Smooth muscle cell (in vitro differentiated cells): ENCODE results near the gene SETBP1. TPM values are rescaled to one million over a fixed set of nuclear protein-coding genes. Genes with fewer than 3 reads are reported as not detected.

Experiments
- DNase-seq: peaks from one replicate; lab custom pipeline; 2025; ENCODE audit not compliant: unreplicated experiment; lab: John Stamatoyannopoulos, UW
- H2AFZ ChIP-seq: fragments of 200-600 bp; sonication (generic); 2 replicates; pipeline ENCODE4 v1.6.0; 2016; ENCODE audit warnings: antibody characterized with exemption, low read depth, mild to moderate bottlenecking
- H3F3A ChIP-seq: fragments of 200-600 bp; sonication (generic); 2 replicates; pipeline ENCODE4 v1.6.0; 2017; ENCODE audit warnings: antibody characterized with exemption, low read depth
- H3K27ac ChIP-seq: fragments of 200-600 bp; sonication (generic); 2 replicates; pipeline ENCODE4 v1.5.1; 2016; ENCODE audit warnings: low read depth, mild to moderate bottlenecking
- H3K27me3 ChIP-seq: fragments of 200-600 bp; sonication (generic); 2 replicates; pipeline ENCODE4 v1.6.1; 2016; ENCODE audit warnings: low read depth, mild to moderate bottlenecking
- H3K36me3 ChIP-seq: fragments of 200-600 bp; sonication (generic); 2 replicates; pipeline ENCODE4 v1.5.1; 2016; ENCODE audit warnings: low read depth
- H3K4me1 ChIP-seq: fragments of 200-600 bp; sonication (generic); 2 replicates; pipeline ENCODE4 v1.5.1; 2016; ENCODE audit warnings: low read depth
- H3K4me2 ChIP-seq: fragments of 200-600 bp; sonication (generic); 2 replicates; pipeline ENCODE4 v1.6.0; 2016; ENCODE audit warnings: mild to moderate bottlenecking
- H3K4me3 ChIP-seq: fragments of 200-600 bp; sonication (generic); 2 replicates; pipeline ENCODE4 v1.5.1; 2016; ENCODE audit warnings: mild to moderate bottlenecking
- H3K79me2 ChIP-seq: fragments of 200-600 bp; sonication (generic); 2 replicates; pipeline ENCODE4 v1.6.0; 2016; ENCODE audit warnings: low read depth, mild to moderate bottlenecking
- H3K9ac ChIP-seq: fragments of 200-600 bp; sonication (generic); 2 replicates; pipeline ENCODE4 v1.6.0; 2016; ENCODE audit warnings: low read depth
- H3K9me3 ChIP-seq: fragments of 200-600 bp; sonication (generic); replicated peaks from 2 replicates; pipeline ENCODE4 v1.5.1; 2016; ENCODE audit warnings: low read depth
- H4K20me1 ChIP-seq: fragments of 200-600 bp; sonication (generic); 2 replicates; pipeline ENCODE4 v1.6.0; 2016; ENCODE audit warnings: low read depth
- WGBS: methylation state at CpG from one replicate; pipeline ENCODE4 v1.1.7; 2016; ENCODE audit warnings: low lambda C conversion rate; 5-methylcytosine and 5-hydroxymethylcytosine counted together
- polyA plus RNA-seq: library from polyadenylated mRNA; unstranded; fragments of >200 nt; fragmentation: Nextera tagmentation; extraction: Ambion mirVana; gene quantifications from 2 replicates; pipeline ENCODE4 v1.2.1, GENCODE V29; 2016
- total RNA-seq: library from RNA; depleted of rRNA; stranded (reverse); fragments of >200 nt; gene quantifications from 2 replicates; pipeline ENCODE4 v1.2.3, GENCODE V29; 2014
- TF ChIP-seq, protein P1 (sequence below): fragments of 200-600 bp; sonication (generic); IDR thresholded peaks from 2 replicates; pipeline ENCODE4 v1.5.1; 2017; ENCODE audit warnings: borderline replicate concordance, mild to moderate bottlenecking, antibody characterized with exemption; ENCODE audit not compliant: insufficient read depth, poor library complexity, severe bottlenecking

The SETBP1 gene
- total and polyA plus RNA-seq, 2 experiments from 2014 or later: 6.1 to 17.7 TPM

GRCh38 chr18:45069546-45069945, 388.9 kb downstream of the SETBP1 start:
- 100% methylated on average over 1 of the region's 1 CpG for WGBS
- no peak overlapping the region for H3K4me3 ChIP-seq
- no peaks in the 10 kb centered on the region for H4K20me1 ChIP-seq
- H3K27me3 ChIP-seq: no peaks in the 10 kb centered on the region
- no peak overlapping the region for H3K4me2 ChIP-seq
- no peaks in the 10 kb centered on the region for H3K79me2 ChIP-seq
- H3K9me3 ChIP-seq: no peaks in the 10 kb centered on the region
- TF ChIP-seq, protein P1, sequence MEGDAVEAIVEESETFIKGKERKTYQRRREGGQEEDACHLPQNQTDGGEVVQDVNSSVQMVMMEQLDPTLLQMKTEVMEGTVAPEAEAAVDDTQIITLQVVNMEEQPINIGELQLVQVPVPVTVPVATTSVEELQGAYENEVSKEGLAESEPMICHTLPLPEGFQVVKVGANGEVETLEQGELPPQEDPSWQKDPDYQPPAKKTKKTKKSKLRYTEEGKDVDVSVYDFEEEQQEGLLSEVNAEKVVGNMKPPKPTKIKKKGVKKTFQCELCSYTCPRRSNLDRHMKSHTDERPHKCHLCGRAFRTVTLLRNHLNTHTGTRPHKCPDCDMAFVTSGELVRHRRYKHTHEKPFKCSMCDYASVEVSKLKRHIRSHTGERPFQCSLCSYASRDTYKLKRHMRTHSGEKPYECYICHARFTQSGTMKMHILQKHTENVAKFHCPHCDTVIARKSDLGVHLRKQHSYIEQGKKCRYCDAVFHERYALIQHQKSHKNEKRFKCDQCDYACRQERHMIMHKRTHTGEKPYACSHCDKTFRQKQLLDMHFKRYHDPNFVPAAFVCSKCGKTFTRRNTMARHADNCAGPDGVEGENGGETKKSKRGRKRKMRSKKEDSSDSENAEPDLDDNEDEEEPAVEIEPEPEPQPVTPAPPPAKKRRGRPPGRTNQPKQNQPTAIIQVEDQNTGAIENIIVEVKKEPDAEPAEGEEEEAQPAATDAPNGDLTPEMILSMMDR: no peak
- no peaks in the 10 kb centered on the region for H3F3A ChIP-seq
- DNase-seq: no peak
- H2AFZ ChIP-seq: no peak overlapping the region
- H3K9ac ChIP-seq: no peak overlapping the region
- no peaks in the 10 kb centered on the region for H3K36me3 ChIP-seq
- no peak overlapping the region for H3K27ac ChIP-seq
- no peaks in the 10 kb centered on the region for H3K4me1 ChIP-seq

GRCh38 chr18:45071956-45072355, 391.3 kb downstream of the SETBP1 start:
- Histone ChIP-seq H3K4me3 (no peak overlapping the region), H4K20me1 (no peaks in the 10 kb centered on the region), H3K4me1 (no peaks in the 10 kb centered on the region), H3K36me3 (no peaks in the 10 kb centered on the region), H3K9ac (no peak overlapping the region), H3K79me2 (no peaks in the 10 kb centered on the region), H2AFZ (no peak overlapping the region), H3K27ac (no peak overlapping the region), H3K4me2 (no peak overlapping the region), H3K27me3 (no peaks in the 10 kb centered on the region), H3K9me3 (no peaks in the 10 kb centered on the region), H3F3A (no peaks in the 10 kb centered on the region)
- DNase-seq: no peak
- TF ChIP-seq, protein P1: no peak
- 83% methylated on average over 3 of the region's 3 CpGs for WGBS

- no peaks in the 10 kb centered on the region for H3K79me2 ChIP-seq
- TF ChIP-seq, protein P1: no peak
- H3K4me3 ChIP-seq: no peak overlapping the region
- H3K27ac ChIP-seq: no peak overlapping the region
- H3K9ac ChIP-seq: no peak overlapping the region
- H3K9me3 ChIP-seq: no peaks in the 10 kb centered on the region
- no peak for DNase-seq
- no peaks in the 10 kb centered on the region for H4K20me1 ChIP-seq
- H3K4me1 ChIP-seq: no peaks in the 10 kb centered on the region
- no peak overlapping the region for H3K4me2 ChIP-seq
- no peaks in the 10 kb centered on the region for H3K27me3 ChIP-seq
- no peaks in the 10 kb centered on the region for H3K36me3 ChIP-seq
- H3F3A ChIP-seq: no peaks in the 10 kb centered on the region
- H2AFZ ChIP-seq: no peak overlapping the region
Observed at GRCh38 chr18:45073556-45073955, 392.9 kb downstream of the SETBP1 start.

GRCh38 chr18:45081566-45082181, 401.0 kb downstream of the SETBP1 start:
- Histone ChIP-seq H3K4me1 (no peaks in the 10 kb centered on the region), H3K4me2 (no peak overlapping the region), H3K9me3 (no peaks in the 10 kb centered on the region), H3K36me3 (no peaks in the 10 kb centered on the region), H3K9ac (no peak overlapping the region), H3F3A (no peaks in the 10 kb centered on the region), H4K20me1 (no peaks in the 10 kb centered on the region), H3K79me2 (no peaks in the 10 kb centered on the region), H3K27ac (no peak overlapping the region), H3K4me3 (no peak overlapping the region), H2AFZ (no peak overlapping the region), H3K27me3 (no peaks in the 10 kb centered on the region)
- TF ChIP-seq, protein P1: no peak
- WGBS: 80% methylated on average over 6 of the region's 6 CpGs
- no peak for DNase-seq
